ENCODE data around the gene ING3. TPM values are rescaled to one million over a fixed set of nuclear protein-coding genes. Genes with fewer than 3 reads are reported as not detected.

ING3 gene
- total RNA-seq, 1 donor from 2014 or later, result 12.7 TPM

- no peak for DNase-seq (ENCODE audit: low read depth)
- no peak for TF ChIP-seq CTCF (IDR thresholded peaks at IDR 0.05; ENCODE audit: insufficient read depth, low read length, poor library complexity, severe bottlenecking)
- H3K36me3 ChIP-seq (ENCODE audit: control insufficient read depth, insufficient read depth, low read length), result no peaks in the 10 kb centered on the region
- H3K27me3 ChIP-seq (ENCODE audit: control insufficient read depth, insufficient read depth, low read length), result no peaks in the 10 kb centered on the region
- H3K4me3 ChIP-seq (ENCODE audit: low read depth, low read length), result no peak overlapping the region
Observed at GRCh38 chr7:120927454-120928103, 23.0 kb upstream of the ING3 start.

- H3K36me3 ChIP-seq (ENCODE audit: control insufficient read depth, insufficient read depth, low read length), result no peaks in the 10 kb centered on the region
- no peak for TF ChIP-seq CTCF (IDR thresholded peaks at IDR 0.05; ENCODE audit: insufficient read depth, low read length, poor library complexity, severe bottlenecking)
- no peak overlapping the region for H3K4me3 ChIP-seq (ENCODE audit: low read depth, low read length)
- DNase-seq (ENCODE audit: low read depth), result no peak
- H3K27me3 ChIP-seq (ENCODE audit: control insufficient read depth, insufficient read depth, low read length), result no peaks in the 10 kb centered on the region
Observed at GRCh38 chr7:120931243-120931642, 19.3 kb upstream of the ING3 start.

- no peak for DNase-seq (ENCODE audit: low read depth)
- no peak for TF ChIP-seq CTCF (IDR thresholded peaks at IDR 0.05; ENCODE audit: insufficient read depth, low read length, poor library complexity, severe bottlenecking)
- Histone ChIP-seq H3K4me3 (ENCODE audit: low read depth, low read length) (no peak overlapping the region), H3K36me3 (ENCODE audit: control insufficient read depth, insufficient read depth, low read length) (no peaks in the 10 kb centered on the region), H3K27me3 (ENCODE audit: control insufficient read depth, insufficient read depth, low read length) (no peaks in the 10 kb centered on the region)
Observed at GRCh38 chr7:120933475-120933874, 17.1 kb upstream of the ING3 start.

GRCh38 chr7:120939345-120939744 lies 11.2 kb upstream of the ING3 start:
- no peaks in the 10 kb centered on the region for H3K36me3 ChIP-seq (ENCODE audit: control insufficient read depth, insufficient read depth, low read length)
- no peak overlapping the region for H3K4me3 ChIP-seq (ENCODE audit: low read depth, low read length)
- DNase-seq (ENCODE audit: low read depth), result no peak
- no peak for TF ChIP-seq CTCF (IDR thresholded peaks at IDR 0.05; ENCODE audit: insufficient read depth, low read length, poor library complexity, severe bottlenecking)
- H3K27me3 ChIP-seq (ENCODE audit: control insufficient read depth, insufficient read depth, low read length), result no peaks in the 10 kb centered on the region

- Histone ChIP-seq H3K27me3 (ENCODE audit: control insufficient read depth, insufficient read depth, low read length) (no peaks in the 10 kb centered on the region), H3K4me3 (ENCODE audit: low read depth, low read length) (no peak overlapping the region), H3K36me3 (ENCODE audit: control insufficient read depth, insufficient read depth, low read length) (no peaks in the 10 kb centered on the region)
- no peak for DNase-seq (ENCODE audit: low read depth)
- TF ChIP-seq CTCF (IDR thresholded peaks at IDR 0.05; ENCODE audit: insufficient read depth, low read length, poor library complexity, severe bottlenecking), result peak; percentile 18
Observed at GRCh38 chr7:120941064-120941463, 9.5 kb upstream of the ING3 start.

- Histone ChIP-seq H3K27me3 (ENCODE audit: control insufficient read depth, insufficient read depth, low read length) (no peaks in the 10 kb centered on the region), H3K4me3 (ENCODE audit: low read depth, low read length) (no peak overlapping the region), H3K36me3 (ENCODE audit: control insufficient read depth, insufficient read depth, low read length) (no peaks in the 10 kb centered on the region)
- DNase-seq (ENCODE audit: low read depth), result no peak
- TF ChIP-seq CTCF (IDR thresholded peaks at IDR 0.05; ENCODE audit: insufficient read depth, low read length, poor library complexity, severe bottlenecking), result no peak
Observed at GRCh38 chr7:120941856-120942255, 8.7 kb upstream of the ING3 start.

Measured in kidney epithelial cell (primary cell).